Activated naive CD4-positive, alpha-beta T cell treated with Interleukin-2 at 50 U/mL for 16 hours (primary cell): ENCODE measurements around the gene KRTAP10-12.
"Not testable (repeated sequence)": the region's sequence is repeated elsewhere in the genome, so short reads cannot be mapped to it uniquely, and the experiment has no call there.

ENCODE experiments used
- DNase-seq: peaks from one replicate; pipeline ENCODE4 v3.0.0-alpha.2; 2020

The KRTAP10-12 gene

GRCh38 chr21:44670642-44671432 lies 26.1 kb upstream of the KRTAP10-12 start:
- DNase-seq: no peak

DNA sequence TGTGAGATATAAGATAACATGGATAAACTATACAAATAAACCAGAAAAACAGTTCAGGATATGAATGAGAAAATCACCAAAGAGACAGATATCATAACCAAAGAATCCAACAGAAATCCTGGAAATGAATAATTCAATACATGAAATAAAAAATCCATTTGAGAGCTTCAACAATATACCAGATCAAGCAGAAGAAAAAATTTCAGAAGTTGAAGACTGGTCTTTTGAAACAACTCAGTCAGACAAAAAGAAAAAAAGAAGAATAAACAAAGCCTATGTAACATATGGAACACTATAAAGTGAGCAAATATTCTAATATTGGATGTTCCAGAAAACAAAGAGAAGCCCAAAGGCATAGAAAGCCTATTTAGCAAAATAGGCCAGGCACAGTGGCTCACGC lies 25.1 kb upstream of the KRTAP10-12 start:
- DNase-seq: no peak

DNA sequence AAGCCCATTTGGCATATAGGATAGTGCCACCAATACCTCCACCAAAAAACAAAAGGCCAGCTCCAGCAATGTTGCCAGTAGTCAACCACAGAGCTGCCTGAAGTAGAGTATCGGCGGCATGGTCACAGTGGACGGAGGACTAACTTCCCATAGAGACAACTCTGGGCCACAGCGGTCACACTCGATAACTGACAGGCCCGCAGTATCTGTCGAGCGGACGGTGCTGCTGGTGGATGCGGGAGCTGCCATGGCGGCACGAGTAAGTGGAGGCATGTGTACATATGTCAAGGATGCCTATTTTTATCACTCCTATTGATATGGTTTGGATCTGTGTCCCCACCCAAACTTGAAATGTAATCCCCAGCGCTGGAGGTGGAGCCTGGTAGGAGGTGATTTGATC lies 19.1 kb upstream of the KRTAP10-12 start:
- no peak for DNase-seq

- DNase-seq: no peak
Measured at GRCh38 chr21:44681152-44681551, 15.8 kb upstream of the KRTAP10-12 start.

DNA sequence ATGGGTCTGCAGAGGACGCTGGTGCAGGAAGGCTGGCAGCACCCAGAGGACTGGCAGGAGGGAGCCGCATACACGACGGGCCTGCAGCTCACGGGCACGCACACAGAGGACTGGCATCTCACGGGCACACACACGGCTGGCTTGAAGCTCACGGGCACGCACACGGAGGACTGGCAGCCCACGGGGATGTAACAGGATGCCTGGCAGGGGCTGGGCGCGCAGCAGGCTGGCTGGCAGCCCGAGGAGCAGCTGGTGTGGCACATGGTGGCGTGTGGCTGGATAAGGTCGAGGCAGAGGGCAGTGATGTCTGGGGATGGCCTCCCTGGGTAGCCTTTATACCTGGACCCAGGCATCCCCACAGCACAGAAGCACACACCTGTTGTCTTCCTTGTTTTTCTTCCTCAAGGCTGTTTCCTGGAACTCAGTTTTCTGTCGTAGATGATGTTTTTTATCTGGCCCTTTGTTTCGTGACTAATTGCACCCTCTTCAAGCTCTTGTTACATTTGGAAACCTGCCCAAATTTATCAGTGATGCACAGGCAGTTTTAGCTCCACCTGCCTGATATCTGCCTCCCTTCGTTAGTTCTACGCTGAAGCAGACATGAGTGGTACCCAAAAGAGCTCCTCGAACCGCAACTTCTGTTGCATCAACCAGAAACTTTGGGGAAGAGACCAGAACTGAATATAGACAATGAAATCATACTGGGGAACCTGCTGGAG lies 15.0 kb upstream of the KRTAP10-12 start, which contains the start of gene KRTAP12-1:
TSS of gene KRTAP12-1 (minus strand) at position 303 of the 719 bp plus-strand sequence. CDS start at position 263, 40 bp downstream.
- DNase-seq: no peak

DNA sequence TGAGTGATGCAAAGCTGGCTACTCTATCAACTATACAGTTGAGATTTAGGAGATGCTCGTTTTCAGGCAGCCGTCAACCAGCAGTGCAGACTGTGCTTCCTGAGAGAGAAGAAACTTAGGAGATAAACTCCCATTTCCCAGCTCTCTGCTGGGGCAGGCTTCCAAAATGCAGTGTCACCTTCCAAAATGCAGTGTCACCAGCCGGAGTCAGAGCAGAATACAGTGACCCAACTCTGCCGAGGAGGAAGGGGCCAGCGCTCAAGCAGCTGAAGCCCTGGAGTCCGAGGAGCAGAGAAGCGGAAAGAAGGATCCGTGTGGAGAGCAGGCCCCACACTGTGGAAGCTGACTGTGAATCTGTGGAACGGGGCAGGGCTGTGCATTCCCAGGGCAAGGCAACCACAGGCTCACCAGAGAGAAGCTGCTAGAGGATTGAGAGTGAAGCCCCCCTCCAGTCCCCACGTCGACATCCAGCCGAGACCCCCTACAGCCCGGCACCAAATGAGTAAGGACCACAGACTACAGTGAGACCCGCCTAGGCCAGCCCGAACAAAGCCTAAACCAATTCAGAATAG lies 14.3 kb upstream of the KRTAP10-12 start:
- DNase-seq: no peak

DNA sequence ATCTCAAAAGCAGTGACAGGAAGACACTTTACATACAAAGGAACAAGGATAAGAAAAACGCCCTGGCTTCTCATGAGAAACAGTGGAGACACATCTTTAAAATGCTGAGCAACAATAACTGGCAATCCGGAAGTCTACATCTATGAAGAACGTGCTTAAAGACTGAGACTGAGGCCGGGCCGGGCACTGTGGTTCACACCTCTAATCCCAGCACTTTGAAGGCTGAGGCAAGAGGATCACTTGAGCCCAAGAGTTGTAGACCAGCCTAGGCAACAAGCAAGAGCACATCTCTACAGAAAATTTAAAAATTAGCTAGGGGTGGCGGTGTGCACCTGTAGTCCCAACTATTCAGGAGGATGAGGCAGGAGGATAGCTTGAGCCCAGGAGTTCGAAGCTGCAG lies 12.9 kb upstream of the KRTAP10-12 start:
- no peak for DNase-seq

DNA sequence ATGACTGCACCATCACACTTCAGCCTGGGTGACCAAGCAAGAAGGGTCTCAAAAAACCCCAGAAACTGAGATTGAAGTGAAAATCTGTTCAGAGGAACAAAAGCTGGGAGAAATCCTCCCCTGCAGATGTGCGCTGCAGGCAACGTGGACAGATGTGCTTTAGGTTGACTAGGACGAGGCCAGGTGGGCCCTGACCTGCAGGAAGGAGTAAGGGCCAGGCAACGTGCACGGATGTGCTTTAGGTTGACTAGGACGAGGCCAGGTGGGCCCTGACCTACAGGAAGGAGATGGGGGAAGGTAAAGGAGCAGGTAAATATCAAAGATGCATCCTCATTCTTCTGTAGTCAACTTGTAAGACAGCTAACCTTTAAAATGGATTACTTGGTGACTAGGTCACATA lies 12.5 kb upstream of the KRTAP10-12 start:
- DNase-seq: no peak

GRCh38 chr21:44685050-44685449 lies 11.9 kb upstream of the KRTAP10-12 start:
- not testable (repeated sequence) for DNase-seq

GRCh38 chr21:44686000-44686781 lies 10.8 kb upstream of the KRTAP10-12 start:
- DNase-seq: no peak

GRCh38 chr21:44686843-44687561 lies 10.0 kb upstream of the KRTAP10-12 start:
- no peak for DNase-seq

- no peak for DNase-seq
Measured at GRCh38 chr21:44687671-44688070, 9.3 kb upstream of the KRTAP10-12 start.

DNA sequence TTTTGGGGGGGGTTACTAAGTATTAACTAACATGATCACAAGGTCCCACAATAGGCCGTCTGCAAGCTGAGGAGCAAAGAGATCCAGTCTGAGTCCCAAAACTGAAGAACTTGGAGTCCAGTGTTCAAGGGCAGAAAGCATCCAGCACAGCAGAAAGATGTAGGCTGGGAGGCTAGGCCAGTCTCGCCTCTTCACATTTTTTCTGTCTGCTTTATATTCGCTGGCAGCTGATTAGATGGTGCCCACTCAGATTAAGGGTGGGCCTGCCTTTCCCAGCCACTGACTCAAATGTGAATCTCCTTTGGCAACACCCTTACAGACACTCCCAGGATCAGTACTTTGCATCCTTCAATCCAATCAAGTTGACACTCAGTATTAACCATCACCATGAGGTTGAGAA lies 7.2 kb upstream of the KRTAP10-12 start:
- DNase-seq: not testable (repeated sequence)

DNA sequence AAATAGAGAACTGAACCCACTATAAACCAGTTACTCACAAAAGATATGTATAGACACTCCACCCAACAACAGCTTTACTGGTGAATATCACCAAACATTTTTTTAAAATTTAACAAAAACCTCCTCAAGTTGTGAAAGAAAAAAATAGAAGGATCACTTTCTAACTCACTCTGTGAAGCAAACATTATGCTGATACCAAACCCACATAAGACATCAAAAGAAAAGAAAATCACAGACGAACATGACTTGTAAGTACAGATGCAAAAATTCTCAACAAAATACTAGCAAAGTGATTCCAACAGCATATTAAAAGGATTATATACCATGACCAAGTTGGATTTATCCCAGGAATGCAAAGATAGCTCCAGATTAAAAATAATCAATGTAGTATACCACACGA lies 5.3 kb upstream of the KRTAP10-12 start:
- no peak for DNase-seq

DNA sequence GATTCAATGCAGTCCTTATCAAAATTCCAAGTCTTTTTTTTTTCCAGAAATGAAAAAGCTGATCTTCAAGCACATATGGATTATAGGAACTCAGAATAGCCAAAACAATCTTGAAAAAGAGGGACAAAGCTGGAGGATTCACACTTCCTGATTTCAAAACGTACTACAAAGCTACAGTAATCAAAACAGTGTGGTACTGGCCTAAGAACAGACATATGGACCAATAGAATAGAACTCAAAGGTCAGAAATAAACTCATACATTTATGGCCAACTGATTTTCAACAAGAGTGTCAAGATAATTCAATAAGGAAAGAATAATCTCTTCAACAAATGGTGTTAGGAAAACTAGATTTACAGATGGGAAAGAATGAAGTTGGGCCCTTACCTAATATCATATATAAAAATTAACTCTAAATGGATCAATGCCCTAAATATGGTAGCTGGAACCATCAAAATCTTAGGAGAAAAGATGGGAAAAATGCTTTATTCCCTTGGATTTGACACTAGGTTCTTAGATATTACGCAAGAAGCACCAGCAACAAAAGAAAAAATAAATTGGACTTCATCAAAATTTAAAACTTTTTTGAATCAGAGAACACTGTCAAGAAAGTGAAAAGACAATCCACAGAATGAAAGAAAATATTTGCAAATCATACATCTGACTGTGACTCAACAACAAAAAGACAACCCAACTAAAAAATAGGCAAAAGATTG lies 4.0 kb upstream of the KRTAP10-12 start:
- DNase-seq: no peak

DNA sequence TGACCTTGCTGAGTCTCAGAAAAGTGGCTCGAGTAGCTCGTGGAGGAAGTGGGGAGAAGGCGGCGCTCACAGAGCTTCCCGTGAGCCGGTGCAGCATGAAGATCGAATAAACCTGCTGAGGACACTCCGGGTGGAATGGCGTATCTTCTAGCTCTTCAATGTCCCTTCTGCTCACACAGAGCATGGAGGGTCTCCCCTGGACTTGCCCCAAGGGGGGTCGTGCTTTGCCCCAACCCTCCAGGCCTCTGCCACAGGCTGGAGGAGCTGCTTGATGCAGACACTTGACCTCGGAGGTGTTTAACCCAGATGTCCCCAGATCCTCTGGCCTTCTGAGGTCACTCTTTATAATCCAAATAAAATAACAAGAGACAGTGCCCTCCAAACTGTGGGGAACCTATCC lies 2.2 kb upstream of the KRTAP10-12 start:
- no peak for DNase-seq

- DNase-seq: no peak
Measured at GRCh38 chr21:44695184-44695583, 1.8 kb upstream of the KRTAP10-12 start.

DNA sequence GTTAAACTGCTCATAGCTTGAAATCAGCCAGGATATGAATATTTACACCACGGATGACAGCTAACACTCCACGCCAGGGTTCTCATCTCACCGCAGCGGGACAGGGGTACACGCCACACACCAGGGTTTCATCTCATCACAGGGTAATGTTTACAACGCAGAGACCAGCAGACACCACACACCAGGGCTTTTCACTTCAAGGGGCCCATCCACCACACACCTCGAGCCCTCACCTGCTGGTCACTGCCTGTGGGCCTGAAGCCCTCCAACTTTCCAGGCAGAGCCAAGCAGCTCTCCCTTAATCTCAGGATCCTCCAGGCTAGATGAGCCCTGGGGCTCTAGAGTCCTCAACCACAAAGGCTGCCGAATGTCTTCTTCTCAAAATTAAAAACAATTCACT lies 1.3 kb upstream of the KRTAP10-12 start:
- no peak for DNase-seq

DNA sequence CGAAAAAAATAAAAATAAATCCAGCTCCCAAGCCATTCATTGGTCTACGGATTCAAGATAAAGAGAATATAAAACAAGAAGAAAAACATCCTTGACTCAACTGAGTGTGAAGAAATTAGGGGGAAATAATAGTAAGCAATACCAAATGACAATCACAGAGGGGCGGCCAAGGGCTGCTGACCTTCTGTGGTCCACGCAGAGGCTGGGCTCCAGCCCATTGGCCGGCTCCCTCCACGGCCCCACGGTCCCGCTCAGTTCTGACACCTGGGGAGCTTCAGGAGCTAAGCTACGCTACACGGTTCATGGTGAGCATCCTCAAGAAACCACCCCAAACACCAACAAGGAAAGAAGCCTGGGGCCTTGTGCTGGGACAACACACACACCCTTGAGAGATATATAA lies 400 bp upstream of the KRTAP10-12 start:
- DNase-seq: no peak

- DNase-seq: no peak
Measured at GRCh38 chr21:44697811-44698734, 1.1 kb downstream of the KRTAP10-12 start.
